ENCODE measurements around the gene CLPTM1L.

GRCh38 chr5:1300581-1301083 is 44.3 kb downstream of the CLPTM1L start:
- TF ChIP-seq, protein P1, sequence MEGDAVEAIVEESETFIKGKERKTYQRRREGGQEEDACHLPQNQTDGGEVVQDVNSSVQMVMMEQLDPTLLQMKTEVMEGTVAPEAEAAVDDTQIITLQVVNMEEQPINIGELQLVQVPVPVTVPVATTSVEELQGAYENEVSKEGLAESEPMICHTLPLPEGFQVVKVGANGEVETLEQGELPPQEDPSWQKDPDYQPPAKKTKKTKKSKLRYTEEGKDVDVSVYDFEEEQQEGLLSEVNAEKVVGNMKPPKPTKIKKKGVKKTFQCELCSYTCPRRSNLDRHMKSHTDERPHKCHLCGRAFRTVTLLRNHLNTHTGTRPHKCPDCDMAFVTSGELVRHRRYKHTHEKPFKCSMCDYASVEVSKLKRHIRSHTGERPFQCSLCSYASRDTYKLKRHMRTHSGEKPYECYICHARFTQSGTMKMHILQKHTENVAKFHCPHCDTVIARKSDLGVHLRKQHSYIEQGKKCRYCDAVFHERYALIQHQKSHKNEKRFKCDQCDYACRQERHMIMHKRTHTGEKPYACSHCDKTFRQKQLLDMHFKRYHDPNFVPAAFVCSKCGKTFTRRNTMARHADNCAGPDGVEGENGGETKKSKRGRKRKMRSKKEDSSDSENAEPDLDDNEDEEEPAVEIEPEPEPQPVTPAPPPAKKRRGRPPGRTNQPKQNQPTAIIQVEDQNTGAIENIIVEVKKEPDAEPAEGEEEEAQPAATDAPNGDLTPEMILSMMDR (IDR thresholded peaks at IDR 0.05): no peak
- no peak for TF ChIP-seq POLR2A (IDR thresholded peaks at IDR 0.05)
